ENCODE data around the gene ZNF407.

DNA sequence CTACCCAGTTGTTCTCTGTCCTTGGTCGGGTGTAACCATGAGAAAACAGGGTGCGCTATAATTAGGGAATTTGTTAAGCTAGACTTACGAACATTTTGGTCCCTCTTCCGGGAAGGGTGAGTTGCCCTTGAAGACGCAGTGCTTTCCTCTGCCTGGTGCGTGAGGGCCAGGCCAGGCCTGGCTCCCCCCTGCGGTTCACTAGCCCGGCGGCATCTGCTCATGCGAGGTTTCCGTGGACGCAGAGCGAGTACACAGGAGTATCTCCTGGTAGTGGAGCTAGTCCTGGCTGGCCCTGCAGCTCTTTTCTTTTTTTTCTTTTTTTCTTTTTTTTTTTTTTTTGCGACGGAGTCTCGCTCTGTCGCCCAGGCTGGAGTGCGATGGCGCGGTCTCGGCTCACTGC, 462.5 kb downstream of the ZNF407 start:
- TF ChIP-seq, protein P1, sequence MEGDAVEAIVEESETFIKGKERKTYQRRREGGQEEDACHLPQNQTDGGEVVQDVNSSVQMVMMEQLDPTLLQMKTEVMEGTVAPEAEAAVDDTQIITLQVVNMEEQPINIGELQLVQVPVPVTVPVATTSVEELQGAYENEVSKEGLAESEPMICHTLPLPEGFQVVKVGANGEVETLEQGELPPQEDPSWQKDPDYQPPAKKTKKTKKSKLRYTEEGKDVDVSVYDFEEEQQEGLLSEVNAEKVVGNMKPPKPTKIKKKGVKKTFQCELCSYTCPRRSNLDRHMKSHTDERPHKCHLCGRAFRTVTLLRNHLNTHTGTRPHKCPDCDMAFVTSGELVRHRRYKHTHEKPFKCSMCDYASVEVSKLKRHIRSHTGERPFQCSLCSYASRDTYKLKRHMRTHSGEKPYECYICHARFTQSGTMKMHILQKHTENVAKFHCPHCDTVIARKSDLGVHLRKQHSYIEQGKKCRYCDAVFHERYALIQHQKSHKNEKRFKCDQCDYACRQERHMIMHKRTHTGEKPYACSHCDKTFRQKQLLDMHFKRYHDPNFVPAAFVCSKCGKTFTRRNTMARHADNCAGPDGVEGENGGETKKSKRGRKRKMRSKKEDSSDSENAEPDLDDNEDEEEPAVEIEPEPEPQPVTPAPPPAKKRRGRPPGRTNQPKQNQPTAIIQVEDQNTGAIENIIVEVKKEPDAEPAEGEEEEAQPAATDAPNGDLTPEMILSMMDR (IDR thresholded peaks at IDR 0.05 in 2 of 3, conservative IDR thresholded peaks at IDR 0.05 in 1 of 3; ENCODE audit: borderline replicate concordance in 1 of 3, insufficient read depth in 1 of 3, low read depth in 2 of 3, low read length in 2 of 3) = no peak
- no peak for TF ChIP-seq ZNF274 (IDR thresholded peaks at IDR 0.05; ENCODE audit: low read depth, low read length)
- TF ChIP-seq JUND (IDR thresholded peaks at IDR 0.05) = no peak
- TF ChIP-seq EZH2 (IDR thresholded peaks at IDR 0.05) = no peak
- TF ChIP-seq POLR2A (IDR thresholded peaks at IDR 0.05; ENCODE audit: borderline replicate concordance, extremely low read depth, insufficient read depth, insufficient read length) = no peak
- no peak for TF ChIP-seq POLR2AphosphoS5 (IDR thresholded peaks at IDR 0.05; ENCODE audit: low read depth, low read length)
- TF ChIP-seq REST (IDR thresholded peaks at IDR 0.05; ENCODE audit: low read depth) = no peak
- TF ChIP-seq, protein P2, sequence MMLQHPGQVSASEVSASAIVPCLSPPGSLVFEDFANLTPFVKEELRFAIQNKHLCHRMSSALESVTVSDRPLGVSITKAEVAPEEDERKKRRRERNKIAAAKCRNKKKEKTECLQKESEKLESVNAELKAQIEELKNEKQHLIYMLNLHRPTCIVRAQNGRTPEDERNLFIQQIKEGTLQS (IDR thresholded peaks at IDR 0.05) = no peak
- no peak for TF ChIP-seq CEBPB (IDR thresholded peaks at IDR 0.05; ENCODE audit: low read depth)
- TF ChIP-seq SIN3A (IDR thresholded peaks at IDR 0.05; ENCODE audit: low read depth) = no peak
- TF ChIP-seq, protein P3, sequence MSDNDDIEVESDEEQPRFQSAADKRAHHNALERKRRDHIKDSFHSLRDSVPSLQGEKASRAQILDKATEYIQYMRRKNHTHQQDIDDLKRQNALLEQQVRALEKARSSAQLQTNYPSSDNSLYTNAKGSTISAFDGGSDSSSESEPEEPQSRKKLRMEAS (IDR thresholded peaks at IDR 0.05) = no peak
- no peak for TF ChIP-seq YY1 (IDR thresholded peaks at IDR 0.05; ENCODE audit: extremely low read depth, insufficient replicate concordance, low read depth, low read length)
- no peak for TF ChIP-seq FOSL1 (IDR thresholded peaks at IDR 0.05; ENCODE audit: low read depth)
